Kidney (tissue), 14 donors: Measurements from ENCODE around the gene FGD6. TPM values are rescaled to one million over a fixed set of nuclear protein-coding genes. Genes with fewer than 3 reads are reported as not detected.

Experiments
- DNase-seq, 5 donors: peaks; one replicate each; pipeline ENCODE4 v3.0.0-alpha.2; 2013 to 2020
- FAIRE-seq: peaks from 2 replicates; lab custom pipeline; 2012; peaks lifted over from hg19 to GRCh38; lab: Jason Lieb, UNC
- H3K27ac ChIP-seq, 2 donors: one replicate each; pipeline ENCODE4 v1.7.0; 2013; ENCODE audit warnings: low read depth in 2 of 2, low read length in 2 of 2, inconsistent platforms in 1 of 2
- H3K27me3 ChIP-seq: one replicate; pipeline ENCODE4 v1.7.1; 2013; ENCODE audit warnings: low read length, inconsistent platforms; ENCODE audit not compliant: control insufficient read depth, insufficient read depth
- H3K36me3 ChIP-seq, 3 donors: one replicate each; pipeline versions ENCODE4 v1.7.0 to v1.7.1; 2013; ENCODE audit warnings: low read length in 3 of 3, control low read depth in 1 of 3, inconsistent platforms in 1 of 3; ENCODE audit not compliant: insufficient read depth in 3 of 3, control insufficient read depth in 2 of 3
- H3K4me1 ChIP-seq, 3 donors: one replicate each; pipeline versions ENCODE4 v1.7.0 to v1.7.1; 2013; ENCODE audit warnings: low read length in 3 of 3, inconsistent platforms in 1 of 3, low read depth in 1 of 3; ENCODE audit not compliant: control insufficient read depth in 2 of 3, insufficient read depth in 2 of 3
- H3K4me3 ChIP-seq, 3 donors: one replicate each; pipeline versions ENCODE4 v1.7.0 to v1.8.1; 2013; ENCODE audit warnings: low read length in 3 of 3, control low read depth in 1 of 3, inconsistent platforms in 1 of 3
- H3K9ac ChIP-seq, 3 donors: one replicate each; pipeline versions ENCODE4 v1.7.0 to v1.7.1; 2013; ENCODE audit warnings: low read length in 3 of 3, control low read depth in 1 of 3, inconsistent platforms in 1 of 3
- H3K9me3 ChIP-seq, 3 donors: one replicate each; pipeline versions ENCODE4 v1.7.0 to v1.7.1; 2013; ENCODE audit warnings: low read length in 3 of 3, control low read depth in 1 of 3, inconsistent platforms in 1 of 3; ENCODE audit not compliant: control insufficient read depth in 2 of 3, insufficient read depth in 1 of 3
- CTCF ChIP-seq: IDR thresholded peaks from 3 replicates; pipeline ENCODE4 v1.5.1; 2012; ENCODE audit warnings: mild to moderate bottlenecking, moderate library complexity, borderline replicate concordance; ENCODE audit not compliant: insufficient read depth; ENCODE audit errors: extremely low read depth
- intact Hi-C: fragments of 100-400 bp; cut with DNase I; formaldehyde crosslinking; loops from one replicate; pipeline ENCODE4 v1.11.1; 2022
- polyA plus RNA-seq: library from polyadenylated mRNA; stranded (reverse); fragments of 350-450 nt; fragmentation: Illumina TruSeq; extraction: RNeasy Lipid Tissue Mini Kit (QIAGEN cat#74804); gene quantifications from one replicate; pipeline ENCODE4 v1.2.3, GENCODE V29; 2014; ENCODE audit warnings: low read depth, low replicate concordance; ENCODE audit not compliant: insufficient read depth
- total RNA-seq: library from RNA; stranded (reverse); fragmentation: NEBNext Ultra II Directional; extraction: Animal tissue kit (Norgen Biotek cat#: 25700); gene quantifications from one replicate; pipeline ENCODE4 v1.2.1, GENCODE V29; 2021
- donor health status: control.
- donor health status: control.
- donor health status: control.
- donor health status: control.
- donor health status: control.
- donor health status: DM: yes; HTN: yes; CAD: no.
- donor health status: Normal renal cell carcinoma (clear cell type).

The FGD6 gene
- total and polyA plus RNA-seq, 2 donors from 2014 or later, result 1.2 to 19.8 TPM

- Histone ChIP-seq H3K4me1 (peaks cover 0 to 8% (median 5%) of the 10 kb centered on the region in 3 donors), H3K27me3 (no peaks in the 10 kb centered on the region), H3K27ac (no peak overlapping the region), H3K4me3 (no peak overlapping the region), H3K36me3 (peaks cover 0 to 2% (median 0%) of the 10 kb centered on the region in 3 donors), H3K9ac (no peak overlapping the region), H3K9me3 (no peaks in the 10 kb centered on the region)
- FAIRE-seq, result no peak
- intact Hi-C loops, result no loop called here
- no peak for TF ChIP-seq CTCF
- no peak for DNase-seq
Measured at GRCh38 chr12:95227818-95228356, 10.6 kb upstream of the FGD6 start.

- Histone ChIP-seq H3K4me1 (peaks cover 0 to 7% (median 5%) of the 10 kb centered on the region in 3 donors), H3K4me3 (no peak overlapping the region), H3K36me3 (peaks cover 0 to 2% (median 0%) of the 10 kb centered on the region in 3 donors), H3K27me3 (no peaks in the 10 kb centered on the region), H3K27ac (no peak overlapping the region), H3K9ac (no peak overlapping the region), H3K9me3 (no peaks in the 10 kb centered on the region)
- intact Hi-C loops, result no loop called here
- no peak for TF ChIP-seq CTCF
- FAIRE-seq (no peak), DNase-seq (no peak)
Measured at GRCh38 chr12:95225645-95226212, 8.5 kb upstream of the FGD6 start.

GRCh38 chr12:95224202-95225170, 7.2 kb upstream of the FGD6 start:
- peaks cover 0 to 2% (median 0%) of the 10 kb centered on the region in 3 donors for H3K36me3 ChIP-seq
- no peak overlapping the region for H3K9ac ChIP-seq
- TF ChIP-seq CTCF, result no peak
- no peak for FAIRE-seq
- H3K4me3 ChIP-seq, result no peak overlapping the region
- H3K4me1 ChIP-seq, result peaks cover 0 to 9% (median 5%) of the 10 kb centered on the region in 3 donors
- H3K9me3 ChIP-seq, result no peaks in the 10 kb centered on the region
- DNase-seq, result no peak
- H3K27ac ChIP-seq, result no peak overlapping the region
- intact Hi-C loops, result no loop called here
- no peaks in the 10 kb centered on the region for H3K27me3 ChIP-seq
